Right atrium auricular region (tissue), 2 donors: ENCODE data around the gene PADI4. TPM values are rescaled to one million over a fixed set of nuclear protein-coding genes. Genes with fewer than 3 reads are reported as not detected.

ENCODE experiments used
- DNase-seq: peaks from one replicate; pipeline ENCODE4 v3.0.0-alpha.2; 2019; ENCODE audit warnings: low spot score
- H3K27ac ChIP-seq, 2 donors: fragments of 200-600 bp; sonication (generic); 1 replicate in 1 of 2; 2 replicates in 1 of 2; pipeline ENCODE4 v1.5.1; 2016 to 2019
- H3K27me3 ChIP-seq, 2 donors: fragments of 200-600 bp; sonication (generic); one replicate each; pipeline versions ENCODE4 v1.5.1 to v1.6.0; 2017 to 2019
- H3K36me3 ChIP-seq: fragments of 200-600 bp; sonication (generic); one replicate; pipeline ENCODE4 v1.5.1; 2016
- H3K4me1 ChIP-seq, 2 donors: fragments of 200-600 bp; sonication (generic); one replicate each; pipeline versions ENCODE4 v1.5.1 to v1.6.0; 2017 to 2019
- H3K4me3 ChIP-seq, 2 donors: fragments of 200-600 bp; sonication (generic); 1 replicate in 1 of 2; 2 replicates in 1 of 2; pipeline ENCODE4 v1.5.1; 2017 to 2019; ENCODE audit warnings: mild to moderate bottlenecking in 1 of 2, moderate library complexity in 1 of 2
- H3K9me3 ChIP-seq, 2 donors: fragments of 200-600 bp; sonication (generic); one replicate each; pipeline ENCODE4 v1.5.1; 2019
- CTCF ChIP-seq, 2 donors: fragments of 200-600 bp; sonication (generic); IDR thresholded peaks; one replicate each; pipeline ENCODE4 v1.5.1; 2019; ENCODE audit warnings: antibody characterized with exemption in 2 of 2
- total RNA-seq, 2 donors: library from RNA; depleted of rRNA; stranded (reverse); fragments of >200 nt; gene quantifications; one replicate each; pipeline ENCODE4 v1.1.0, GENCODE V29; 2016

The PADI4 gene
- total RNA-seq, 2 donors from 2014 or later, result 0.19 to 0.31 TPM

- Histone ChIP-seq H3K4me1 (no peaks in the 10 kb centered on the region), H3K27ac (no peak overlapping the region), H3K4me3 (no peak overlapping the region), H3K36me3 (no peaks in the 10 kb centered on the region), H3K9me3 (no peaks in the 10 kb centered on the region), H3K27me3 (no peaks in the 10 kb centered on the region)
- no peak for DNase-seq
- no peak for TF ChIP-seq CTCF (IDR thresholded peaks at IDR 0.05)
Observed at GRCh38 chr1:17278996-17279830, 28.8 kb upstream of the PADI4 start.

GRCh38 chr1:17280436-17280835, 27.6 kb upstream of the PADI4 start:
- Histone ChIP-seq H3K36me3 (no peaks in the 10 kb centered on the region), H3K27me3 (no peaks in the 10 kb centered on the region), H3K9me3 (no peaks in the 10 kb centered on the region), H3K27ac (no peak overlapping the region), H3K4me1 (no peaks in the 10 kb centered on the region), H3K4me3 (no peak overlapping the region)
- no peak for DNase-seq
- TF ChIP-seq CTCF (IDR thresholded peaks at IDR 0.05), result no peak

GRCh38 chr1:17280894-17281293, 27.1 kb upstream of the PADI4 start:
- no peak overlapping the region for H3K4me3 ChIP-seq
- no peaks in the 10 kb centered on the region for H3K27me3 ChIP-seq
- no peaks in the 10 kb centered on the region for H3K36me3 ChIP-seq
- no peaks in the 10 kb centered on the region for H3K9me3 ChIP-seq
- no peak overlapping the region for H3K27ac ChIP-seq
- no peak for TF ChIP-seq CTCF (IDR thresholded peaks at IDR 0.05)
- no peaks in the 10 kb centered on the region for H3K4me1 ChIP-seq
- DNase-seq, result no peak

- no peak for DNase-seq
- no peaks in the 10 kb centered on the region for H3K9me3 ChIP-seq
- H3K36me3 ChIP-seq, result no peaks in the 10 kb centered on the region
- no peaks in the 10 kb centered on the region for H3K27me3 ChIP-seq
- no peak overlapping the region for H3K4me3 ChIP-seq
- H3K27ac ChIP-seq, result no peak overlapping the region
- H3K4me1 ChIP-seq, result no peaks in the 10 kb centered on the region
- TF ChIP-seq CTCF (IDR thresholded peaks at IDR 0.05), result no peak
Observed at GRCh38 chr1:17281775-17282181, 26.2 kb upstream of the PADI4 start.

GRCh38 chr1:17282836-17283235, 25.2 kb upstream of the PADI4 start:
- no peak for DNase-seq
- H3K36me3 ChIP-seq, result no peaks in the 10 kb centered on the region
- H3K4me3 ChIP-seq, result no peak overlapping the region
- no peak overlapping the region for H3K27ac ChIP-seq
- H3K27me3 ChIP-seq, result no peaks in the 10 kb centered on the region
- no peak for TF ChIP-seq CTCF (IDR thresholded peaks at IDR 0.05)
- no peaks in the 10 kb centered on the region for H3K4me1 ChIP-seq
- no peaks in the 10 kb centered on the region for H3K9me3 ChIP-seq

GRCh38 chr1:17286646-17287045, 21.4 kb upstream of the PADI4 start:
- Histone ChIP-seq H3K4me1 (no peaks in the 10 kb centered on the region), H3K4me3 (no peak overlapping the region), H3K27ac (no peak overlapping the region), H3K9me3 (no peaks in the 10 kb centered on the region), H3K36me3 (no peaks in the 10 kb centered on the region), H3K27me3 (no peaks in the 10 kb centered on the region)
- DNase-seq, result no peak
- no peak for TF ChIP-seq CTCF (IDR thresholded peaks at IDR 0.05)
